Omental fat pad (tissue), 4 donors: Measurements from ENCODE around the gene ANKS3. TPM values are rescaled to one million over a fixed set of nuclear protein-coding genes. Genes with fewer than 3 reads are reported as not detected.
A peak's percentile ranks its signal among the peaks of the same experiment; 100 is the strongest.

ENCODE experiments used
- ATAC-seq: fragments of 150-250 bp; one replicate; pipeline ENCODE4 v1.9.1; 2016; ENCODE audit warnings: mild to moderate bottlenecking, moderate library complexity; ENCODE audit not compliant: low FRiP score
- DNase-seq: peaks from one replicate; pipeline ENCODE4 v3.0.0-alpha.2; 2019; ENCODE audit warnings: low spot score
- total RNA-seq, 4 donors: library from RNA; depleted of rRNA; stranded (reverse); fragments of >200 nt; gene quantifications; one replicate each; pipeline ENCODE4 v1.1.0, GENCODE V29; 2016
- TF ChIP-seq, protein P1 (sequence below), 3 donors: fragments of 450-650 bp; IDR thresholded peaks; one replicate each; pipeline ENCODE4 v1.5.1; 2016 to 2017; ENCODE audit warnings: antibody characterized with exemption in 3 of 3, mild to moderate bottlenecking in 3 of 3, moderate library complexity in 2 of 3

The ANKS3 gene
- total RNA-seq, 4 donors from 2014 or later: 12.6 to 24.1 (median 17.2) TPM

DNA sequence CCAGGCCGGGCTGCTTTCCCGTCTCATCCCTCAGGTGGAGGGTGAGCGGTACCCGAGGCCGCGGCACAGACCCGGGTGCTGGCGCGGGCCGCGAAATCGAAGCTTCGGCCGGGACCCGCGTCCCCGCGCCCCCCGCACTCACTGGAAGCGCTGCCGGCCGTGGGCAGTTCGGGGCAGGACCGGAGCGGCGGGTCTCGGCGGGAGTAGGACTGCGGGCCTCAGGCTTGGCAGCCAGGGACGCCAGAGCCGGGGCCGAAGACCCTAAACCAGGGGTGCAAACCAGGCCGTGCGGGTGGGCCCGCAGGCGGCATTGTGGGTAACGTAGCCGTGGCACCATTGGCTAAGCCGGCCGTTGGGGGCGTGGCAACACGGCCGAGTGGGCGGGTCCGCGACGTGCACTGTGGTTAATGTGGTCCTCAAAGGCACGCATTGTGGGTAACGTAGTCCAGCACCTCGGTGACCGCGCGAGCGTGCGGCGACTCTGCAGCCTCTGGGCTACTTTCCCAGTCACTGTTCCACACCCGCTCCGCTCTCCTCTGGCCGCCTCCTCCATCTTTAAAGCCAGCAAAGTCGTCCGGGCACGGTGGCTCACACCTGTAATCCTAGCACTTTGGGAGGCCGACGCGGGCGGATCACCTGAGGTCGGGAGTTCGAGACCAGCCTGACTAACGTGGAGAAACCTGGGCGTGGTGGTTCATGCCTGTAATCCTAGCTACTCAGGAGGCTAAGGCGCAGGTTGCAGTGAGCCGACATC is 33.0 kb upstream of the ANKS3 start, which contains the start of gene ZNF500:
Gene ZNF500 (minus strand): TSS at position 288 of the 754 bp plus-strand sequence. CDS start 1,184 bp downstream, outside the sequence.
- peak; percentile 99 for DNase-seq
- peak; percentile 97 for ATAC-seq
- TF ChIP-seq, protein P1, sequence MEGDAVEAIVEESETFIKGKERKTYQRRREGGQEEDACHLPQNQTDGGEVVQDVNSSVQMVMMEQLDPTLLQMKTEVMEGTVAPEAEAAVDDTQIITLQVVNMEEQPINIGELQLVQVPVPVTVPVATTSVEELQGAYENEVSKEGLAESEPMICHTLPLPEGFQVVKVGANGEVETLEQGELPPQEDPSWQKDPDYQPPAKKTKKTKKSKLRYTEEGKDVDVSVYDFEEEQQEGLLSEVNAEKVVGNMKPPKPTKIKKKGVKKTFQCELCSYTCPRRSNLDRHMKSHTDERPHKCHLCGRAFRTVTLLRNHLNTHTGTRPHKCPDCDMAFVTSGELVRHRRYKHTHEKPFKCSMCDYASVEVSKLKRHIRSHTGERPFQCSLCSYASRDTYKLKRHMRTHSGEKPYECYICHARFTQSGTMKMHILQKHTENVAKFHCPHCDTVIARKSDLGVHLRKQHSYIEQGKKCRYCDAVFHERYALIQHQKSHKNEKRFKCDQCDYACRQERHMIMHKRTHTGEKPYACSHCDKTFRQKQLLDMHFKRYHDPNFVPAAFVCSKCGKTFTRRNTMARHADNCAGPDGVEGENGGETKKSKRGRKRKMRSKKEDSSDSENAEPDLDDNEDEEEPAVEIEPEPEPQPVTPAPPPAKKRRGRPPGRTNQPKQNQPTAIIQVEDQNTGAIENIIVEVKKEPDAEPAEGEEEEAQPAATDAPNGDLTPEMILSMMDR (IDR thresholded peaks at IDR 0.05): no peak

DNA sequence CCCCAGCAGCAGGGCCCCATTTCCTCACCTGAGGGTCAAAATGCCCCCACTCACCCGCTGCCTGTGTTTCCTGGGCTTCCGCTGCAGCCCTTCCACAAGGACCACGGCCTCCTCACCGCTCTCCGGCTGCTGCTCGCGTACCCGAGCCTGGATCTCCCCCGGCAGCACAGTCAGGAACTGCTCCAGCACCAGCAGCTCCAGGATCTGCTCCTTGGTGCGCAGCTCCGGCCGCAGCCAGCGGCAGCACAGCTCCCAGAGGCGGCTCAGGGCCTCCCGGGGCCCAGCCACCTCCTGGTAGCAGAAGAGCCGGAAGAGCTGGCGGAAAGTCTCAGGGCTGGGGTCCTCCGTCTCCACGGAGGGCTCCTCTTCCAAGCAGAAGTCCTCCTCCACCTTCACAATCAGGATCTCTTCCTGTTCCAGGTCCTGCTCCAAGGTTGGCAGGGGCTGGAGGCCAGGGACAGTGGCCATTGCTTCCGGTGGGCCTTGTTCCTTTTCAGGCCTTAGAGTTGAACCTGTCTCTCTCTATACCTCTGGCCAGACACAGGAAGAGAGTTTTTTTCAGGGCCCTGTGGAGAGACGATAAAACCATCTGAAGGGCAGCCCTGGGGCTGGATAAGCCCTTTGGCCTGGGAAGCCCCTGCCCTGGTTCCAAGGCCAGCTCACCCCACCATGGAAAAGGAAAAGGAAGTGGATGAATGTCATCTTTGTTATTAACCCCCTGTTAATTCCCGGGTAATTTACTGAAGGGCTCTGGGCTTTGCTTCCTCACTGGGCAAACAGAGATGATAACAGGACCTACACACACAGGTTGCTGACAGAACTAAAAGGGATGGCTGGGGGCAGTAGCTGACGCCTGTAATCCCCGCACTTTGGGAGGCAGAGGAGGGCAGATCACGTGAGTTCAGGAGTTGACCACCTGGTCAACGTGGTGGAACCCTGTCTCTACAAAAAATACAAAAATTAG is 31.7 kb upstream of the ANKS3 start:
- ATAC-seq: no peak
- TF ChIP-seq, protein P1 (IDR thresholded peaks at IDR 0.05): no peak
- no peak for DNase-seq

DNA sequence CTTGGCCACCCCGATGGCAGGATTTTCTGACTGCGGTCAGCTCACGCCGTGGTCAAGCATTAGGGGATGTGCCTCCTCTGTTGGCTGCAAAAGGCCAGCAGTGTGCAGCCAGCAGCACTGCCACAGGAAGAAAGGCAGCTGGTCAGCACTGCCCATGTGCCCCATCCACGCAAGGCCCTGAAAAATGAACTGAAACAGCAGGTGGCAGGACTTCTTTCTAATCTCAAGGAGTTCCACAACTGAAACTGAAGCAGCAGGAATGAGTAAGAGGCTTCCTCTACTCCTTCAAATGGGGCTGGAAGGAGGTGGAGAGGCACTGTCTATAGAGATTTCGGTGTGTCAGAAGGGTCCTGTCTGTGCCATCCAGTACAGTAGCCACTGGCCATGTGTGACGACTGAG is 29.7 kb upstream of the ANKS3 start:
- DNase-seq (no peak), ATAC-seq (no peak)
- TF ChIP-seq, protein P1 (IDR thresholded peaks at IDR 0.05): no peak

DNA sequence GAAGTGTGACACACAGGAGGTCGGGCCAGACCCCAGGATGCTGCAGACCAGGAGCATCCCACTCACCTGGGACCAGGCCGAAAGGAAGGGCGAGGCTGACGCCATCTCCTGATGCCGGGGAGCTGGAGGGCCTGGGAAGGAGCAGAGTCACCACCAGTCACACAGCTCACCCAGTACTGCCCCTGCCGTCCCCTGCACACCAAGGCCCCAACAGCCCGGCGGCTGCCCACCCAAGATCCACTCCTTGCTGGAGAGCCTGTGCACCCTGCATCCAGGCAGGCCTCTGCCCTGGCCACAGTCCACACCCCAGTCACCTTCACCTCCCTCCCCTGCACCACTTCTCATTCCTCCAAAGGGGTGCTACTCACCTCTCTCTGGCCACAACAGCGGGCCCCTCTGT is 28.1 kb upstream of the ANKS3 start:
- ATAC-seq (no peak), DNase-seq (no peak)
- TF ChIP-seq, protein P1 (IDR thresholded peaks at IDR 0.05): no peak

DNA sequence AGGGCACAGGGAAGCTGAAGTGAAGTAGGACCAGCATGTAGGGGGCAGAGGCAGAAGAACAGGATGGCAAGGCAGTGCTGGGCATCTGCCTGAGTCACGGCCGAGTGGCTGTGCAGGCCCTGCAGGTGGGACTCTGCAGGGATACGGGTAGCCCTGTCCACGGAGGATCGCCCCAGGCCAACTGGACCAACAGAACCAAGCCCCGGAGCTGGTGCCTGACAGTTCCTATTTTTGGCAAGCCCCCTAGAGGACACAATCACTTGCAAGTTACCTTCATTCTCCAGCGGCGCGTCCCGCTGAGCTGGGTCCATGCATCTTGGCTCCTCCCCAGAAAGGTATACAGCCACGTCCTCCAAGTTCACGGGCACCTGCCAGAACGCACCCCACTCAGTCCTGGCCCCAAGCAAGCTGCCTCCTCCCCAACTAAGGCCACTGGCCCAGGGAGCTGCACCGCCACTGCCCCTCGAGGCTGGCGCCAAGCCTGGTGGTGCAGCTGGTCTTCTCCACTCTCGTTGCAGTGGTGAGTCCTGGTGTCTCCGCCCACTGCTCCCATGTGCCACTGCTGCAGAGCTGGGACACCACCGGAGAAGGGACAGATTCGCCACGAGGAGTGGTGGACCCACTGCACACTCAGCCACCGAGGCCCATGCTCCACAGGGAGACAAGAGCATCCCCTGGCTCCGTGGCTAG is 26.3 kb upstream of the ANKS3 start:
- TF ChIP-seq, protein P1 (IDR thresholded peaks at IDR 0.05): no peak
- no peak for ATAC-seq
- DNase-seq: no peak

DNA sequence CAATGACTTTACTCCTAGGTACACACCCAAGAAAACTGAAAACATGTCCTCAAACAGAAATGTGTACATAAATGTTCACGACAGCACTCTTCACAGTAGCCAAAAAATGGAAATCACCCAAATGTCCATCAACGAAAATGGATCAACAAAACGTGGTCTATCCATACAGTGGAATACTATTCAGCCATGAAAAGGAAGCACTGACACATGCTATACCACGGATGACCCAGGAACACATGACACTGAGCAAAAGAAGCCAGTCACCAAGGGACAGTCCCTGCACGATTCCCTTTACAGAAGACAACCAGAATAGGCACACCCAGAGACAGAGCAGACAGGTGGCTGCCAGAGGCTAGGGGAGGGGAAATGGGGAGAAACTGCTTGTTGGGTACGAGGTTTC is 21.6 kb upstream of the ANKS3 start:
- TF ChIP-seq, protein P1 (IDR thresholded peaks at IDR 0.05): no peak

More for the DNA sequence above, 21.6 kb upstream of the ANKS3 start:
- DNase-seq (no peak), ATAC-seq (no peak)
